Upper lobe of left lung (tissue), 6 donors: ENCODE results near the gene SERPINA5. TPM values are rescaled to one million over a fixed set of nuclear protein-coding genes. Genes with fewer than 3 reads are reported as not detected.
"Not testable (repeated sequence)": the region's sequence is repeated elsewhere in the genome, so short reads cannot be mapped to it uniquely, and the experiment has no call there.

Experiments
- ATAC-seq, 2 donors: fragments of 200-7000 bp; cut with Tn5 transposase; one replicate each; pipeline ENCODE4 v1.9.1; 2022; ENCODE audit warnings: mild to moderate bottlenecking in 2 of 2, moderate library complexity in 2 of 2; ENCODE audit not compliant: low FRiP score in 2 of 2
- DNase-seq, 2 donors: peaks; one replicate each; pipeline ENCODE4 v3.0.0-alpha.2; 2019 to 2020
- H3K27ac ChIP-seq, 4 donors: fragments of 200-600 bp; sonication (generic); one replicate each; pipeline ENCODE4 v1.5.1; 2016 to 2019
- H3K27me3 ChIP-seq, 4 donors: fragments of 200-600 bp; sonication (generic); one replicate each; pipeline ENCODE4 v1.5.1; 2017 to 2019
- H3K36me3 ChIP-seq, 4 donors: fragments of 200-600 bp; sonication (generic); one replicate each; pipeline ENCODE4 v1.5.1; 2016 to 2019
- H3K4me1 ChIP-seq, 4 donors: fragments of 200-600 bp; sonication (generic); one replicate each; pipeline ENCODE4 v1.5.1; 2018 to 2019
- H3K4me3 ChIP-seq, 4 donors: fragments of 200-600 bp; sonication (generic); one replicate each; pipeline ENCODE4 v1.5.1; 2017 to 2019; ENCODE audit warnings: mild to moderate bottlenecking in 2 of 4, moderate library complexity in 1 of 4
- H3K9me3 ChIP-seq, 4 donors: fragments of 200-600 bp; sonication (generic); one replicate each; pipeline ENCODE4 v1.5.1; 2018 to 2019
- EP300 ChIP-seq, 4 donors: sonication (generic); formaldehyde crosslinking; IDR thresholded peaks; one replicate each; pipeline ENCODE4 v1.5.1; 2017; ENCODE audit warnings: antibody characterized with exemption in 4 of 4, control low read depth in 2 of 4
- POLR2A ChIP-seq, 4 donors: fragments of 450-650 bp; IDR thresholded peaks; one replicate each; pipeline ENCODE4 v1.5.1; 2016 to 2017; ENCODE audit warnings: antibody characterized with exemption in 4 of 4, mild to moderate bottlenecking in 2 of 4
- POLR2AphosphoS5 ChIP-seq, 2 donors: sonication (generic); formaldehyde crosslinking; IDR thresholded peaks; one replicate each; pipeline ENCODE4 v1.5.1; 2017; ENCODE audit warnings: antibody characterized with exemption in 2 of 2
- WGBS, 2 donors: methylation state at CpG; one replicate each; pipeline ENCODE4 v1.1.5; 2017 to 2018; 5-methylcytosine and 5-hydroxymethylcytosine counted together
- total RNA-seq, 6 donors: library from RNA; depleted of rRNA in 4 of 6; stranded (reverse); fragments of >200 nt in 4 of 6; gene quantifications; one replicate each; pipeline versions ENCODE4 v1.1.0 to v1.2.1, GENCODE V29; 2016 to 2021
- TF ChIP-seq, protein P1 (sequence below), 6 experiments: fragments of 450-650 bp in 4 of 6; fragments of 200-600 bp in 2 of 6; sonication (generic) in 2 of 6; IDR thresholded peaks; one replicate each; pipeline ENCODE4 v1.5.1; 2016 to 2019; ENCODE audit warnings: antibody characterized with exemption in 6 of 6
- donor health status: DM: no; HTN: no; CAD: no; lungs with moderate emphysema.
- donor health status: DM: no; HTN: yes; CAD: no; lungs with severe emphysema.

SERPINA5 gene
- total RNA-seq, 6 donors from 2014 or later, result 1.2 to 2.5 (median 1.5) TPM; not detected in 3

DNA sequence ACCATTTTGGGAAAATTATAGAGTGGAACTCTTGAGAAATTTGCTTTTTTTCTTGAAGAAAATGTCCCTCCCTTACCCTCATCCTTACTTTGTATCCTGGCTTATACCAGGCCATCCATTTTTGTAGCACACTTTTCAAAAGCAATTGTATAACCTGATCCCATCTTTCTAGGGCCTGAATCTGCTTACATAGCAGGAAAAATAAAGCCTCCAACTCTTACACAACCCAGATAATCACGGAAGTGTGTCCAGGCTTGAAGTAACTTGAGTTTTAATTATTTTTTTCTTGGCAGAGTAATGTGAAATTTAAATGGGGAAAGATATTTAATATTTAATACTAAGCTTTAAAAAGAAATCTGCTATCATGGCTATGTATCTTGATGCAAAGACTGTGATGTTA lies 53.9 kb downstream of the SERPINA5 start:
- H3K27me3 ChIP-seq, result no peaks in the 10 kb centered on the region
- ATAC-seq (no peak), DNase-seq (no peak)
- H3K27ac ChIP-seq, result no peak overlapping the region
- H3K4me3 ChIP-seq, result no peak overlapping the region
- H3K9me3 ChIP-seq, result no peaks in the 10 kb centered on the region
- TF ChIP-seq, protein P1, sequence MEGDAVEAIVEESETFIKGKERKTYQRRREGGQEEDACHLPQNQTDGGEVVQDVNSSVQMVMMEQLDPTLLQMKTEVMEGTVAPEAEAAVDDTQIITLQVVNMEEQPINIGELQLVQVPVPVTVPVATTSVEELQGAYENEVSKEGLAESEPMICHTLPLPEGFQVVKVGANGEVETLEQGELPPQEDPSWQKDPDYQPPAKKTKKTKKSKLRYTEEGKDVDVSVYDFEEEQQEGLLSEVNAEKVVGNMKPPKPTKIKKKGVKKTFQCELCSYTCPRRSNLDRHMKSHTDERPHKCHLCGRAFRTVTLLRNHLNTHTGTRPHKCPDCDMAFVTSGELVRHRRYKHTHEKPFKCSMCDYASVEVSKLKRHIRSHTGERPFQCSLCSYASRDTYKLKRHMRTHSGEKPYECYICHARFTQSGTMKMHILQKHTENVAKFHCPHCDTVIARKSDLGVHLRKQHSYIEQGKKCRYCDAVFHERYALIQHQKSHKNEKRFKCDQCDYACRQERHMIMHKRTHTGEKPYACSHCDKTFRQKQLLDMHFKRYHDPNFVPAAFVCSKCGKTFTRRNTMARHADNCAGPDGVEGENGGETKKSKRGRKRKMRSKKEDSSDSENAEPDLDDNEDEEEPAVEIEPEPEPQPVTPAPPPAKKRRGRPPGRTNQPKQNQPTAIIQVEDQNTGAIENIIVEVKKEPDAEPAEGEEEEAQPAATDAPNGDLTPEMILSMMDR (IDR thresholded peaks at IDR 0.05), result no peak
- no peak for TF ChIP-seq POLR2AphosphoS5 (IDR thresholded peaks at IDR 0.05)
- TF ChIP-seq POLR2A (IDR thresholded peaks at IDR 0.05), result no peak
- no peak for TF ChIP-seq EP300 (IDR thresholded peaks at IDR 0.05)
- H3K36me3 ChIP-seq, result no peaks in the 10 kb centered on the region
- WGBS, 2 donors, result 47 to 58% methylated on average over 1 of the region's 1 CpG
- H3K4me1 ChIP-seq, result no peaks in the 10 kb centered on the region

DNA sequence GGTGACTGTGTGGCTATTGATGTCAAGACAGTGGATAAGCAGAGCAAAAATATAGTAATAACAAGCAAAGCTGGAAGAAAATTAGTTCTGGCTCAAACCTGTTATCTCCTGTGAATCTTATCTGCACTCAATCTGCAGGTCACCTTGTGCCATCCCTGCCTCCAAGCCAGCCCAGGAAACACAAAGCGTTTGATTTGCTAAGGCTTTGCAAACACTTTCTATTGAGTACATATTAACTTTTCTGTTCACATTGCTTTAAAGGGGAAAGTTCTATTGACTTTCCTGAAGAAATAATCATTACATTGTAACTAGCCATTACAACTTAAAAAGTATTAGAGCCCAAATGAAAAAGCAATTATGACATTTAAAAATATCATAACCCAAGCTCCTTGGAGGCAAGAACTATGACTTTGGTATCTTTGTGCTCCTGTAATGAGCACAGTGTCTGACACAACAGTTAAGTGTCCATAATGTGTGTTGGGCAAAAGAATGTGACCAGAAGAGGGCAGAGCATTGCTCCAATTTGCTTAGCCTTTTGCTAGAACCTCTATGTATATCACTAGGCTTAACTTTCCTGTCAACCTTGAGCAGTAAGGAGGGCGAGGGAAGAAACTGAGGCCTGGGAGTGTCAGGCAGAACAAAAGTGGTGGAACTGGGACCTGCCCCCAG lies 55.7 kb downstream of the SERPINA5 start:
- ATAC-seq (no peak), DNase-seq (no peak)
- Histone ChIP-seq H3K36me3 (no peaks in the 10 kb centered on the region), H3K27ac (no peak overlapping the region), H3K9me3 (no peaks in the 10 kb centered on the region), H3K27me3 (no peaks in the 10 kb centered on the region), H3K4me1 (no peaks in the 10 kb centered on the region), H3K4me3 (no peak overlapping the region)
- WGBS, 2 donors, result 50 to 62% methylated on average over 2 of the region's 2 CpGs
- no peak for TF ChIP-seq POLR2A (IDR thresholded peaks at IDR 0.05)
- no peak for TF ChIP-seq POLR2AphosphoS5 (IDR thresholded peaks at IDR 0.05)
- no peak for TF ChIP-seq EP300 (IDR thresholded peaks at IDR 0.05)
- TF ChIP-seq, protein P1 (IDR thresholded peaks at IDR 0.05), result no peak

DNA sequence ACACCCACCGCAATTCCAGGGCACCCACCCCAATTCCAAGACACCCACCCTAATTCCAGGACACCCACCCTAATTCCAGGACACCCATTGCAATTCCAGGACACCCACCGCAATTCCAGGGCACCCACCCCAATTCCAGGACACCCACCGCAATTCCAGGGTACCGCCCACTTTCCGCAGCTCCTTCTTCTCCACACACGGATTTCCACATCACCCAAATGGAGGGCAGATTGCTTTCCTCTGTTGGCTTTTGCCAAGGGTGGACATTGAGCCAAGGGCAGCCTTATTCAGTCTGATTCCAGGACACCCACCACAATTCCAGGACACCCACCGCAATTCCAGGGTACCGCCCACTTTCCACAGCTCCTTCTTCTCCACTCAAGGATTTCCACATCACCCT lies 56.6 kb downstream of the SERPINA5 start:
- not testable (repeated sequence) for H3K4me3 ChIP-seq, DNase-seq, ATAC-seq, H3K27ac ChIP-seq, H3K9me3 ChIP-seq, H3K4me1 ChIP-seq, H3K36me3 ChIP-seq, H3K27me3 ChIP-seq
- WGBS, 2 donors, result 73 to 77% methylated on average over 7 to 8 of the region's 8 CpGs

DNA sequence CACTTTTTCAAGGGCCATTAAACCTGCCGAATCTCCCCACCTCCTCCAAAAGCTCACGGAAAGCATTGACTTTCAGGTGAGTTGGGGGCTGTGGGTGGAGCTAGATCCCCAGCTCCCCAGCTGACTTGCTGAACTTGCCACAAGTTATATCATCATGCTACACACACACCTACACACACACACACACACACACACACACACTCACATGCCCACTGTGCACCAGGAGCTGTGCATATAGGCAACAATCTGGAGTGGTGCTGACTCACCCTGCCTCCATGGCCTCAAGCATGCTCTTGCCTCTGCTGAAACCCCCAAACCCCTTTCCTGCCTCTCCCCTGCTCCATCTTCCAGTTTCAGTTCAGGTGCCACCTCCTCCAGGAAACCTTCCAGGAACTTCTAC lies 57.1 kb downstream of the SERPINA5 start:
- Histone ChIP-seq H3K27ac (no peak overlapping the region), H3K4me3 (no peak overlapping the region), H3K4me1 (no peaks in the 10 kb centered on the region), H3K27me3 (no peaks in the 10 kb centered on the region), H3K9me3 (no peaks in the 10 kb centered on the region), H3K36me3 (no peaks in the 10 kb centered on the region)
- no peak for TF ChIP-seq POLR2A (IDR thresholded peaks at IDR 0.05)
- TF ChIP-seq POLR2AphosphoS5 (IDR thresholded peaks at IDR 0.05), result no peak
- TF ChIP-seq, protein P1 (IDR thresholded peaks at IDR 0.05), result no peak
- no peak for TF ChIP-seq EP300 (IDR thresholded peaks at IDR 0.05)
- 49 to 80% methylated on average over 2 of the region's 2 CpGs for WGBS, 2 donors
- no peak for ATAC-seq
- no peak for DNase-seq

DNA sequence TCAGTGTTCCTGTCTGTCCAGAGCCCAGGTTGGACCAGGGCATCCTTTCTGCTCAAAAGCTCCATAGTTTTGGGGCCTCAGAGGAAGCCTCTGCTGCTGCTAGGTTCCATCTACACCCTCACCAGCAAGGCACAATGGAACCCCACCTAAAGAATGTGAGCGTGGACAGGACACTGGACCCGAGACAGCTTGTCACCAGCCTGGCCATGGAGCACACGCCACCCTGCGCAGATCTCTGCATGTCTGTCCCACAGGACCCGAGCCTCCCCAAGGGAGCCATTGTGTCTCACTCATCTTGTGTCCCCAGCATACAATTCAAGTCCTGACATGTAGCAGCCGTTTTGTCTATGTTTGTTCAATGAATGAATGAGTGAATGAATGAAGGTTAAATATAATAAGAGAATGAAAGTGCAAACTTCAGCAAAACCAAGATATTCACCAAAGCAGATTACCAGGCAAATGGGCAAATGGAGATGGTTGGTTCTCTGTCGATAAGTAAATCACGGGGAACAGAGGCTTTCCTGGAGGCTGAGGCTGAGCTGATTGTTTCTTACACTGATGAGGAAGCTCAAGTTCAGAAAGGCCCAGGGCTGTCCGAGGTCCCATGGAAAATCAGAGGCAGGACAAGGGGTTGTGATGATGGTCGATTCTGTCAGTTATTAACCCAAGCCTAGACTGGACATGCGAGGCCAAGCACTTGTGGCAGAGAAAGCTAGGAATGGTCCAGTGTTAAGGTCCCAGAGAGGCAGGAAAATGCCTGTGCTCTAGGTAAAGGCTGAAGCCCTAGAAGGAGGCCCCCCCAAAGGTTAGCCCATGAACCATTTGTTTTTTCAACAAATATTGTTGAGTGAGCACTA lies 58.0 kb downstream of the SERPINA5 start:
- no peak overlapping the region for H3K27ac ChIP-seq
- H3K4me3 ChIP-seq, result no peak overlapping the region
- DNase-seq (no peak), ATAC-seq (no peak)
- no peaks in the 10 kb centered on the region for H3K9me3 ChIP-seq
- no peaks in the 10 kb centered on the region for H3K36me3 ChIP-seq
- H3K27me3 ChIP-seq, result no peaks in the 10 kb centered on the region
- H3K4me1 ChIP-seq, result no peaks in the 10 kb centered on the region
- TF ChIP-seq POLR2A (IDR thresholded peaks at IDR 0.05) (no peak), POLR2AphosphoS5 (IDR thresholded peaks at IDR 0.05) (no peak), EP300 (IDR thresholded peaks at IDR 0.05) (no peak)
- TF ChIP-seq, protein P1 (IDR thresholded peaks at IDR 0.05), result no peak
- 83 to 87% methylated on average over 11 of the region's 11 CpGs for WGBS, 2 donors
